PC-9 (cell line): ENCODE measurements around the gene ACBD5. TPM values are rescaled to one million over a fixed set of nuclear protein-coding genes. Genes with fewer than 3 reads are reported as not detected.
"Not testable (repeated sequence)": the region's sequence is repeated elsewhere in the genome, so short reads cannot be mapped to it uniquely, and the experiment has no call there.

Experiments
- BruUV-seq: library from RNA; stranded (reverse); fragments of 400-500 nt; replicated peaks from 2 replicates; lab custom pipeline; 2021; lab: Mats Ljungman, UMichigan
- CTCF ChIA-PET: fragments of 300-600 bp; sonication (Branson Sonifier 250); formaldehyde crosslinking; loops from one replicate; lab custom pipeline; 2022; ENCODE audit warnings: antibody characterized with exemption; lab: Charles Lee
- POLR2A ChIA-PET: fragments of 300-600 bp; sonication (Branson Sonifier 250); formaldehyde crosslinking; loops from one replicate; lab custom pipeline; 2022; ENCODE audit warnings: antibody characterized with exemption; ENCODE audit not compliant: unreplicated experiment; lab: Charles Lee
- DNase-seq, 2 experiments: peaks; one replicate each; pipeline versions ENCODE4 v3.0.0 to v3.0.0-alpha.2; 2015 to 2022; ENCODE audit warnings: mixed read lengths in 1 of 2
- H2AFZ ChIP-seq: fragments of 200-600 bp; sonication (generic); 2 replicates; pipeline ENCODE4 v1.8.1; 2017; ENCODE audit warnings: antibody characterized with exemption
- H3F3A ChIP-seq: fragments of 200-600 bp; sonication (generic); 2 replicates; pipeline ENCODE4 v1.8.1; 2017; ENCODE audit warnings: antibody characterized with exemption, mild to moderate bottlenecking, low read depth; ENCODE audit not compliant: insufficient read depth
- H3K27ac ChIP-seq: fragments of 200-600 bp; sonication (generic); 2 replicates; pipeline ENCODE4 v1.6.1; 2016; ENCODE audit warnings: mixed run types
- H3K27me3 ChIP-seq: fragments of 200-600 bp; sonication (generic); 2 replicates; pipeline ENCODE4 v1.6.1; 2016; ENCODE audit warnings: low read depth, mixed run types; ENCODE audit not compliant: insufficient read depth
- H3K36me3 ChIP-seq: fragments of 200-600 bp; sonication (generic); 2 replicates; pipeline ENCODE4 v1.6.1; 2016; ENCODE audit warnings: low read depth, mixed run types
- H3K4me1 ChIP-seq: fragments of 200-600 bp; sonication (generic); replicated peaks from 2 replicates; pipeline ENCODE4 v1.6.1; 2016; ENCODE audit warnings: mixed run types; ENCODE audit not compliant: insufficient read depth
- H3K4me2 ChIP-seq: fragments of 200-600 bp; sonication (generic); 2 replicates; pipeline ENCODE4 v1.6.1; 2017; ENCODE audit warnings: mixed run types
- H3K4me3 ChIP-seq: fragments of 200-600 bp; sonication (generic); 2 replicates; pipeline ENCODE4 v1.6.1; 2016; ENCODE audit warnings: mixed run types
- H3K79me2 ChIP-seq: fragments of 200-600 bp; sonication (generic); 2 replicates; pipeline ENCODE4 v1.6.1; 2017; ENCODE audit warnings: low read depth, mixed run types
- H3K9me2 ChIP-seq: fragments of 200-600 bp; sonication (generic); 2 replicates; pipeline ENCODE4 v1.8.1; 2017; ENCODE audit warnings: mild to moderate bottlenecking; ENCODE audit not compliant: insufficient read depth
- H3K9me3 ChIP-seq: fragments of 200-600 bp; sonication (generic); 2 replicates; pipeline ENCODE4 v1.8.1; 2016; ENCODE audit warnings: low read depth; ENCODE audit not compliant: insufficient read depth
- H4K20me1 ChIP-seq: fragments of 200-600 bp; sonication (generic); 2 replicates; pipeline ENCODE4 v1.8.1; 2017; ENCODE audit not compliant: insufficient read depth
- CTCF ChIP-seq: fragments of 200-600 bp; sonication (generic); conservative IDR thresholded peaks from 2 replicates; pipeline ENCODE4 v1.6.1; 2017; ENCODE audit warnings: mixed run types, antibody characterized with exemption, mild to moderate bottlenecking, moderate library complexity
- EZH2 ChIP-seq: fragments of 200-600 bp; sonication (generic); IDR thresholded peaks from 2 replicates; pipeline ENCODE4 v1.8.0; 2017; ENCODE audit warnings: antibody characterized with exemption, low read depth
- intact Hi-C: fragments of 100-400 bp; cut with micrococcal nuclease; formaldehyde crosslinking; loops from one replicate; pipeline ENCODE4 v1.10.0; 2022; ENCODE audit not compliant: unreplicated experiment
- total RNA-seq: library from RNA; stranded (reverse); gene quantifications from 2 replicates; pipeline ENCODE4 v1.2.3, GENCODE V29; 2021

ACBD5 gene
- total RNA-seq, 1 experiment from 2014 or later = 17.2 TPM

GRCh38 chr10:27241010-27241651 lies 534 bp upstream of the ACBD5 start:
- no peaks in the 10 kb centered on the region for H3K9me3 ChIP-seq
- CTCF ChIA-PET = no interaction called here
- peak overlapping the region; percentile 74 for H3K27ac ChIP-seq
- H4K20me1 ChIP-seq = no peaks in the 10 kb centered on the region
- intact Hi-C loops = loop anchor here (2.0 to 5.0 kb wide), 4 partner anchors 81 to 380 kb away; partner anchors contain the start of genes ABI1, MASTL, RAB18 and YME1L1
- no peak for TF ChIP-seq EZH2
- TF ChIP-seq CTCF = no peak
- peak overlapping the region; percentile 72 for H3K4me3 ChIP-seq
- no TSS peak for BruUV-seq
- peak overlapping the region; percentile 86 for H3K4me2 ChIP-seq
- POLR2A ChIA-PET = no interaction called here
- peaks cover 6% of the 10 kb centered on the region; the same call in 1 of the 2 replicates for H3K79me2 ChIP-seq
- H3F3A ChIP-seq = peaks cover 26% of the 10 kb centered on the region
- no peaks in the 10 kb centered on the region for H3K36me3 ChIP-seq
- H3K9me2 ChIP-seq = no peaks in the 10 kb centered on the region
- H3K27me3 ChIP-seq = no peaks in the 10 kb centered on the region
- H3K4me1 ChIP-seq = peaks cover 14% of the 10 kb centered on the region; the same call in 1 of the 2 replicates
- DNase-seq = peak in 1 of 2 experiments; percentile 14
- peak overlapping the region; percentile 97 for H2AFZ ChIP-seq

DNA sequence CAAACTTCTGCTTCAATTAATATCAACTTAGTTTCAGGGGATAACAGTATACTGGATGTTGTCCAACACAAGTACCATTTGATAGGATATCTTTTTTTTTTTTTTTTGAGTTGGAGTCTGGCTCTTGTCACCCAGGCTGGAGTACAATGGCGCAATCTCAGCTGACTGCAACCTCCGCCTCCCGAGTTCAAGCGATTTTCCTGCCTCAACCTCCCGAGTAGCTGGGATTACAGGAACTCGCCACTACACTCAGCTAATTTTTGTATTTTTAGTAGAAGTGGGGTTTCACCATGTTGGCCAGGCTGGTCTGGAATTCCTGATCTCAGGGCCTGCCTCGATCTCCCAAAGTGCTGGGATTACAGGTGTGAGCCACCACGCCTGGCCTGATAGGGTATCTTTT lies 3.1 kb downstream of the ACBD5 start:
- H3K79me2 ChIP-seq, H4K20me1 ChIP-seq, H3K27ac ChIP-seq, H3K4me2 ChIP-seq, H3K36me3 ChIP-seq, H3K4me3 ChIP-seq, H3K4me1 ChIP-seq, H3K9me2 ChIP-seq, H3K9me3 ChIP-seq, BruUV-seq, CTCF ChIA-PET, intact Hi-C loops, H3K27me3 ChIP-seq, DNase-seq, POLR2A ChIA-PET, H2AFZ ChIP-seq: not testable (repeated sequence)
- H3F3A ChIP-seq = peaks cover 20% of the 10 kb centered on the region

GRCh38 chr10:27236589-27237128 lies 3.9 kb downstream of the ACBD5 start:
- intact Hi-C loops, H3K9me2 ChIP-seq, POLR2A ChIA-PET, H4K20me1 ChIP-seq, DNase-seq, BruUV-seq, H3K4me3 ChIP-seq, H3K27me3 ChIP-seq, H3K79me2 ChIP-seq, H3K36me3 ChIP-seq, H3K4me2 ChIP-seq, H3K27ac ChIP-seq, H3K4me1 ChIP-seq, H3K9me3 ChIP-seq, H2AFZ ChIP-seq: not testable (repeated sequence)
- CTCF ChIA-PET = interaction anchor here (0.6 kb wide), 2 partner anchors 13 to 366 kb away, joined by 3 to 6 read pairs; no protein-coding TSS in a partner anchor
- H3F3A ChIP-seq = peaks cover 14% of the 10 kb centered on the region; the same call in 1 of the 2 replicates

DNA sequence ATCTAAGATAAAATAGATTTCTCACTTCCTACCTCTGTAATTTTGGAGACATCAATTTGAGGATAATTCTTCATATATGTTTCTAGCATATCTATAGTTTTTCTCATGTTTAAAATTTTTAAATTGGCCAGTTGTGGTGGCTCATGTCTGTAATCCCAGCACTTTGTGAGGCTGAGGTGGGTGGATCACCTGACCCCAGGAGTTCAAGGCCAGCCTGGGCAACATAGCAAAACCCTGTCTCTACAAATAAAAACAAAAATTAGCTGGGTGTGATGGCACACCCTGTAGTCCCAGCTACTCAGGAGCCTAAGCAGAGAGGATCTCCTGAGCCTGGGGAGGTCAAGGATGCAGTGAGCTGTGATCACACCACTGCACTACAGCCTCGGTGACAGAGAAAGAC lies 4.9 kb downstream of the ACBD5 start:
- Histone ChIP-seq H3K4me2 (no peak overlapping the region), H3F3A (peaks cover 7% of the 10 kb centered on the region; the same call in 1 of the 2 replicates), H3K4me3 (no peak overlapping the region), H3K9me2 (no peaks in the 10 kb centered on the region), H4K20me1 (no peaks in the 10 kb centered on the region), H2AFZ (no peak overlapping the region), H3K79me2 (peaks cover 6% of the 10 kb centered on the region; the same call in 1 of the 2 replicates), H3K27me3 (no peaks in the 10 kb centered on the region), H3K27ac (no peak overlapping the region), H3K4me1 (0 out of 2 replicates have a peak, but pooled peaks cover 7% of the 10 kb centered on the region), H3K36me3 (no peaks in the 10 kb centered on the region), H3K9me3 (no peaks in the 10 kb centered on the region)
- TF ChIP-seq EZH2 (no peak), CTCF (no peak)
- BruUV-seq = no TSS peak
- no peak for DNase-seq
- intact Hi-C loops = no loop called here
- ChIA-PET CTCF (no interaction called here), POLR2A (no interaction called here)
